SU-DHL-6 (cell line): ENCODE data around the gene RAPH1.

Experiments used
- H2AFZ ChIP-seq: fragments of 200-600 bp; sonication (generic); 2 replicates; pipeline ENCODE4 v1.6.1; 2014; ENCODE audit warnings: low read depth, mild to moderate bottlenecking, moderate library complexity, mixed read lengths, antibody characterized with exemption, low read length; ENCODE audit not compliant: severe bottlenecking
- H3F3A ChIP-seq: fragments of 200-600 bp; shearing (Covaris generic); 2 replicates; pipeline ENCODE4 v1.6.0; 2016; ENCODE audit warnings: antibody characterized with exemption, mild to moderate bottlenecking; ENCODE audit not compliant: insufficient read depth
- H3K27ac ChIP-seq: fragments of 200-600 bp; sonication (generic); 2 replicates; pipeline ENCODE4 v1.5.1; 2016; ENCODE audit warnings: low read depth, mild to moderate bottlenecking, low read length, moderate library complexity, mixed read lengths
- H3K27me3 ChIP-seq: fragments of 200-600 bp; sonication (generic), shearing (Covaris generic); 2 replicates; pipeline ENCODE4 v1.6.0; 2014; ENCODE audit warnings: mild to moderate bottlenecking, low read length
- H3K36me3 ChIP-seq: fragments of 200-600 bp; sonication (generic); 2 replicates; pipeline ENCODE4 v1.6.1; 2014; ENCODE audit warnings: mild to moderate bottlenecking, low read length, mixed read lengths
- H3K4me2 ChIP-seq: fragments of 300-600, 200-600 bp; shearing (Covaris generic), sonication (generic); 2 replicates; pipeline ENCODE4 v1.6.0; 2014; ENCODE audit warnings: low read length, low read depth, mild to moderate bottlenecking; ENCODE audit not compliant: poor library complexity, severe bottlenecking
- H3K4me3 ChIP-seq: fragments of 200-600 bp; sonication (generic); 2 replicates; pipeline ENCODE4 v1.5.1; 2014; ENCODE audit warnings: antibody characterized with exemption, low read length, mild to moderate bottlenecking, mixed read lengths; ENCODE audit not compliant: insufficient read depth, poor library complexity, severe bottlenecking
- H3K79me2 ChIP-seq: fragments of 200-600 bp; sonication (generic); 2 replicates; pipeline ENCODE4 v1.6.1; 2014; ENCODE audit warnings: mild to moderate bottlenecking, low read length, moderate library complexity; ENCODE audit not compliant: insufficient read depth
- H3K9ac ChIP-seq: fragments of 200-600 bp; sonication (generic); 2 replicates; pipeline ENCODE4 v1.7.0; 2014; ENCODE audit warnings: mild to moderate bottlenecking, low read length
- H3K9me2 ChIP-seq: fragments of 200-600 bp; sonication (generic); replicated peaks from 2 replicates; pipeline ENCODE4 v1.6.1; 2014; ENCODE audit warnings: low read length; ENCODE audit not compliant: insufficient read depth
- H3K9me3 ChIP-seq: fragments of 200-600 bp; sonication (generic); 2 replicates; pipeline ENCODE4 v1.6.1; 2014; ENCODE audit warnings: low read length, mixed read lengths; ENCODE audit not compliant: insufficient read depth
- H4K20me1 ChIP-seq: fragments of 200-600 bp; sonication (generic); 2 replicates; pipeline ENCODE4 v1.6.1; 2014; ENCODE audit warnings: low read depth, mild to moderate bottlenecking, antibody characterized with exemption, low read length, moderate library complexity, mixed read lengths
- EZH2phosphoT487 ChIP-seq: fragments of 200-600 bp; sonication (generic), shearing (Covaris generic); conservative IDR thresholded peaks from 2 replicates; pipeline ENCODE4 v1.6.1; 2018; ENCODE audit warnings: mild to moderate bottlenecking, antibody characterized with exemption, low read length, moderate library complexity, mixed read lengths
- TF ChIP-seq, protein P1 (sequence below): fragments of 200-600 bp; sonication (generic); IDR thresholded peaks from one replicate; pipeline ENCODE4 v1.5.1; 2017; ENCODE audit warnings: antibody characterized with exemption, mild to moderate bottlenecking, low read length, moderate library complexity; ENCODE audit not compliant: insufficient read depth, poor library complexity, severe bottlenecking

Gene RAPH1

DNA sequence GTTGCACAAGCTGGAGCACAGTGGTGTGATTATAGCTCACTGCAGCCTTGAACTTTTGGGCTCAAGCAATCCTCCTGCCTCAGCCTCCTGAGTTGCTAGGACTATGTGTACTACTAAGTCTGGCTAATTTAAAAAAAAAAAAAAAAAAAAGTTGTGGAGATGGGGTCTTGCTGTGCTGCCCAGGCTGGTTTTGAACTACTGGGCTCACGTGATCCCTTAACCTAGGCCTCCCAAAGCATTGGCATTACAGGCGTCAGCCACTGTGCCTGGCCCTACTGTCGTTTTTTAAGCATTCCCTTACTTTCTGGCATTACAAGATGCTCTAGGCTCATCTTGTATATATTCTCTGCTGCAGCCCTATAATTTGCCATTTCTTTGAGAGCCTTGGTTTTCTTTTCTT, 88.3 kb downstream of the RAPH1 start:
- H3K79me2 ChIP-seq, result no peaks in the 10 kb centered on the region
- no peak overlapping the region for H3K27ac ChIP-seq

GRCh38 chr2:203446071-203446481, 89.0 kb downstream of the RAPH1 start:
- H4K20me1 ChIP-seq, result no peaks in the 10 kb centered on the region
- H3F3A ChIP-seq, result no peaks in the 10 kb centered on the region
- H3K4me2 ChIP-seq, result no peak overlapping the region
- no peak overlapping the region for H2AFZ ChIP-seq
- no peak overlapping the region for H3K9ac ChIP-seq
- TF ChIP-seq, protein P1, sequence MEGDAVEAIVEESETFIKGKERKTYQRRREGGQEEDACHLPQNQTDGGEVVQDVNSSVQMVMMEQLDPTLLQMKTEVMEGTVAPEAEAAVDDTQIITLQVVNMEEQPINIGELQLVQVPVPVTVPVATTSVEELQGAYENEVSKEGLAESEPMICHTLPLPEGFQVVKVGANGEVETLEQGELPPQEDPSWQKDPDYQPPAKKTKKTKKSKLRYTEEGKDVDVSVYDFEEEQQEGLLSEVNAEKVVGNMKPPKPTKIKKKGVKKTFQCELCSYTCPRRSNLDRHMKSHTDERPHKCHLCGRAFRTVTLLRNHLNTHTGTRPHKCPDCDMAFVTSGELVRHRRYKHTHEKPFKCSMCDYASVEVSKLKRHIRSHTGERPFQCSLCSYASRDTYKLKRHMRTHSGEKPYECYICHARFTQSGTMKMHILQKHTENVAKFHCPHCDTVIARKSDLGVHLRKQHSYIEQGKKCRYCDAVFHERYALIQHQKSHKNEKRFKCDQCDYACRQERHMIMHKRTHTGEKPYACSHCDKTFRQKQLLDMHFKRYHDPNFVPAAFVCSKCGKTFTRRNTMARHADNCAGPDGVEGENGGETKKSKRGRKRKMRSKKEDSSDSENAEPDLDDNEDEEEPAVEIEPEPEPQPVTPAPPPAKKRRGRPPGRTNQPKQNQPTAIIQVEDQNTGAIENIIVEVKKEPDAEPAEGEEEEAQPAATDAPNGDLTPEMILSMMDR, result no peak
- TF ChIP-seq EZH2phosphoT487, result no peak
- no peak overlapping the region for H3K4me3 ChIP-seq
- no peaks in the 10 kb centered on the region for H3K9me3 ChIP-seq
- no peaks in the 10 kb centered on the region for H3K9me2 ChIP-seq
- no peak overlapping the region for H3K27ac ChIP-seq
- H3K27me3 ChIP-seq, result no peaks in the 10 kb centered on the region
- no peaks in the 10 kb centered on the region for H3K79me2 ChIP-seq
- H3K36me3 ChIP-seq, result no peaks in the 10 kb centered on the region

More for the DNA sequence above, 88.3 kb downstream of the RAPH1 start:
- H3K9me2 ChIP-seq, result no peaks in the 10 kb centered on the region
- no peak overlapping the region for H3K9ac ChIP-seq
- H3K27me3 ChIP-seq, result no peaks in the 10 kb centered on the region
- no peak overlapping the region for H3K4me3 ChIP-seq
- H3K4me2 ChIP-seq, result no peak overlapping the region
- H4K20me1 ChIP-seq, result no peaks in the 10 kb centered on the region
- no peaks in the 10 kb centered on the region for H3K36me3 ChIP-seq
- H2AFZ ChIP-seq, result no peak overlapping the region
- no peaks in the 10 kb centered on the region for H3F3A ChIP-seq
- TF ChIP-seq, protein P1, result no peak
- no peak for TF ChIP-seq EZH2phosphoT487
- no peaks in the 10 kb centered on the region for H3K9me3 ChIP-seq

DNA sequence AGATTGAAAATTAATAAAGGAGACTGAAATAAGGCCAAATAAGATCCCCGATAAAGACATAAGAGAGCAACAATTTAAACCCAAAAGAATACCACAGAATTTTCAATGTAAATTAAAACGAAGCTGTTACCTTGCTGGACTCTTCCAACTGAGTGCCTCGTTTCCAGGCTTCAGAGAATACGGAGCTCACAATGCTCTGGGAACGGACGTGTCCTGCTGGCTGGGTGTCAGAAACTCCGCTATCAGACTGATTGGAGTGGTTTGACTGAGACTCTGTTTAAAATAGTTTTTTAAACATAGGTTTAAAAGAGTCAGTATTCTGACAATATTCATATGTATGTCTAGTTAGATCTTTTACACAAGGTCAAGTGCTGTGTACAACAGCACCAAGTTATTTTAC, 90.4 kb downstream of the RAPH1 start:
- Histone ChIP-seq H3K9me2 (no peaks in the 10 kb centered on the region), H3K27ac (no peak overlapping the region), H3F3A (no peaks in the 10 kb centered on the region), H3K27me3 (no peaks in the 10 kb centered on the region), H3K9me3 (no peaks in the 10 kb centered on the region), H3K79me2 (no peaks in the 10 kb centered on the region), H4K20me1 (no peaks in the 10 kb centered on the region), H3K4me3 (no peak overlapping the region), H3K4me2 (no peak overlapping the region), H3K36me3 (no peaks in the 10 kb centered on the region), H2AFZ (no peak overlapping the region), H3K9ac (no peak overlapping the region)
- TF ChIP-seq, protein P1, result no peak
- TF ChIP-seq EZH2phosphoT487, result no peak

DNA sequence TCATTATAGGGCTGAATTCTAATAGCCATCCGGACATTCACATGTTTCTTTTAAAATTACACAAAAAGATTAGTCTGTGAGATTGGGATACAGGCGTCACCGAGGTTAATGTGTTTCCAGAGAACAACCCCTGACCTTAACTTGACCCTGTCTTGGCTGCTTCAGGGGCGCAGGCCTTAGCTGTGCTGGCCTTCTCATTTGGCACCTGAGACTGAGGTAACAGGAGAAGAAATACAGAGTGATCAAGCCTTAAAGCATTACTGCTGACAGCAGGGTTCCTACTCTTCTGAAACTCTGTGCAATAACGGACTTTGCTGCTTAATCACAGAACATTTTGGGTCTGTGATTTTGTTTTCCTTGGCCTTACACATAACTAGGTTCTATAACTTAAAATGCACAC, 92.6 kb downstream of the RAPH1 start:
- H3K79me2 ChIP-seq, result no peaks in the 10 kb centered on the region

More for the DNA sequence above, 92.6 kb downstream of the RAPH1 start:
- no peaks in the 10 kb centered on the region for H3F3A ChIP-seq
- H2AFZ ChIP-seq, result no peak overlapping the region
- no peak overlapping the region for H3K4me3 ChIP-seq
- H3K27ac ChIP-seq, result no peak overlapping the region
- TF ChIP-seq EZH2phosphoT487, result no peak
- TF ChIP-seq, protein P1, result no peak
- H3K9me2 ChIP-seq, result no peaks in the 10 kb centered on the region
- no peaks in the 10 kb centered on the region for H3K36me3 ChIP-seq
- no peak overlapping the region for H3K4me2 ChIP-seq
- no peak overlapping the region for H3K9ac ChIP-seq
- no peaks in the 10 kb centered on the region for H4K20me1 ChIP-seq
- H3K9me3 ChIP-seq, result no peaks in the 10 kb centered on the region
- H3K27me3 ChIP-seq, result no peaks in the 10 kb centered on the region
